IPS-15b (cell line): ENCODE measurements around the gene PGLYRP1.

Source experiments
- H3K27me3 ChIP-seq: one replicate; pipeline ENCODE4 v1.6.1; 2013; ENCODE audit warnings: low read length; ENCODE audit not compliant: control insufficient read depth, insufficient read depth
- H3K36me3 ChIP-seq: one replicate; pipeline ENCODE4 v1.6.1; 2013; ENCODE audit warnings: low read length; ENCODE audit not compliant: control insufficient read depth, insufficient read depth
- H3K4me1 ChIP-seq: one replicate; pipeline ENCODE4 v1.6.1; 2013; ENCODE audit warnings: mild to moderate bottlenecking, low read length; ENCODE audit not compliant: control insufficient read depth, insufficient read depth
- H3K4me3 ChIP-seq: one replicate; pipeline ENCODE4 v1.5.1; 2013; ENCODE audit warnings: low read depth, low read length
- H3K9ac ChIP-seq: one replicate; pipeline ENCODE4 v1.6.1; 2013; ENCODE audit warnings: low read depth, mild to moderate bottlenecking, low read length
- H3K9me3 ChIP-seq: one replicate; pipeline ENCODE4 v1.6.1; 2013; ENCODE audit warnings: mild to moderate bottlenecking, low read length; ENCODE audit not compliant: control insufficient read depth, insufficient read depth

PGLYRP1 gene

DNA sequence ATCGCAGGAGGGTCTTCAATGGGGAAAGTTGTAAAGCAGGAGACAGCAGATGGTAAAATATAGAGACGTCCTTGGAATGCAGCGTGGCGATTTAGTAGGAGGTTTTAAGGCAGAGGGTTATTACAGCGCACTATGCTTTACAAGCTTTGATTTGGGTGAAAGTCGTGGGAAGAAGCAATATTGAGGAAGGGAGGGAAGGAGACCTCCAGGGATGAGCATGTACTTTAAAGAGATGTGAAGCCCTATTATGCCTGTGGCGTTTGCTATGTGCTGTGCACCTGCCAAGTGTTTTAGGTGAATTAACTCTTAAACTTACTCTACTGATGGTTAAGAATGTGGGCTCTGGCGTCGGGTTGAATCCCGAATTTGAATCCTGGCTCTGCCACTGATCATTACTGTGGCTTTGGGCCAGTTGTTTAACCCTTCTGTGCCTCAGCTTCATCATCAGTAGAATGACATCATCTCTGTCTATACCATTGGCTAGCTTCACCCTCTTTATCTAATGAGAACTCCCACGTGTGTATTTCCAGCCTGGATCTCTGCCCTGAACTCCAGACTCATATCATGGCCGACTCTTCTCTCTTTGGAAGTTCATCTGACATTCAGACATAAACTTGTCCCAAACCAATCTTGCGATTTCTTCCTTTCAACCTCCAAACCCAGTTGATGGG is 27.0 kb downstream of the PGLYRP1 start:
- Histone ChIP-seq H3K27me3 (no peaks in the 10 kb centered on the region), H3K36me3 (no peaks in the 10 kb centered on the region), H3K9ac (peak overlapping the region; percentile 13), H3K4me3 (peak overlapping the region; percentile 89), H3K9me3 (no peaks in the 10 kb centered on the region), H3K4me1 (no peaks in the 10 kb centered on the region)

DNA sequence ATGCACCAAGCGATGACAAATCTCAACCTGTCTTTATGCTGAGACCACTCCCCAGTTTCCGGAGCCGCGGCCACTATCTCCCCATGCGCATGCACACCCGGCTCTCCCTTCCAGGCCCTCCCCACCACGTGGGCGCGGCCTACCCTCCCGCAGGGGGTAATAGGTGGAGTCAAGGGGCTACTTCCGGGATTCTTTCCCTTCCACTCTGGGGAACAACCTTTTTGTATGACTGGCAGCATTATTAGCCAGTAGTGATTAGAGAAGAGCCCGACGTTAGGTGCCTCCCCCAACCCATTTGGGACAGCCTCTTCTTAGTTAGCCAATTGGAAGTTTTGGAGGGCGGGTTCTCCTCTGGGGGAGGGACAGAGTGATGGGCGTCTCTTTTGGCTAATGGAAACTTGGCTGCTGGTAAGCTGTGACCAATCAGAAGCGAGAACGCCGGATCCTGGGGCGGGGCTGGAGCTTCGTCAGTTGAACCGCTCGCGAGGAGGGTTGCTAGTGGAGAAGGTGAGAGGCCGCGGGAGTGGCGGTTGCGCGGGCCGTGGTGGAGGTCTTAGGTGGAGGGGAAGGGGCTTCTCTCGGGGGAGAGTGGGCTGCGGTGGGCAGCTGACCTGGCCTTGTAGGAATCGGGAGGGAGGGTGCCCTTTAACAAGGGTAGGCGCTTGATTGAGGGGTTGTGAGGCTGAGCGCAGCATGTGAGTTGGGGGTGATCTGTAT is 27.7 kb downstream of the PGLYRP1 start, which contains the start of gene CCDC61:
Gene CCDC61, plus strand, starts transcription at position 470 of the 717 bp plus-strand sequence. CDS start 7,552 bp downstream, outside the sequence.
- H3K9ac ChIP-seq: peak within 1 kb of the TSS; percentile 13
- H3K36me3 ChIP-seq: no peaks in the 10 kb centered on the region
- no peaks in the 10 kb centered on the region for H3K4me1 ChIP-seq
- H3K27me3 ChIP-seq: no peaks in the 10 kb centered on the region
- H3K9me3 ChIP-seq: no peaks in the 10 kb centered on the region
- H3K4me3 ChIP-seq: peak within 1 kb of the TSS; percentile 89

DNA sequence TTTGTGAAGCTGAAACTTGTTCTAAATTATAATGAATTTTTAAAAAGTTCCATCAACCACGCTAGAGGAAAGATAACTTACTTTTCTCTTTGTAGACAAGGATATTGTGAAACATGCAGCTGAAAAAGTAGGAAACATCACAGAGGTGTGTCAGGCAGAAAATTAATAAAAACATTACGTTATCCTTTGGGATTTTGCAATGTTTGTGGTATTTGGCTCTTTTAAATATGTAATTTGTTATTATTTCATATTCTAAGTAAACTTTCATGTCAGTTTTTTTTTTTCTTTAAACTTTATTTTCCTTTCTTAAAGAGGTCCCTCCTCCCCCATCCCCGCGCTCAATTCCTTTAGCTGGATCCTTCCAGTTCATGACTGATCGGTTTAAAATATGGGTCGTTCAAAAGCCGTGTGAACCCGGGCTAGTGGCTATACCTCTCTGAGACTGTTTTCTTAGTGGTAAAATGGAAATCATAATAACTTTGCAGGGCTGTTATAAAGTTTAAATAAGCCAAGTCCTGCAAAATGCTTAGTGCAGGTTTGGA is 28.3 kb downstream of the PGLYRP1 start:
- no peaks in the 10 kb centered on the region for H3K36me3 ChIP-seq
- no peaks in the 10 kb centered on the region for H3K27me3 ChIP-seq
- no peaks in the 10 kb centered on the region for H3K4me1 ChIP-seq
- no peak overlapping the region for H3K9ac ChIP-seq
- no peaks in the 10 kb centered on the region for H3K9me3 ChIP-seq
- H3K4me3 ChIP-seq: peak overlapping the region; percentile 37

DNA sequence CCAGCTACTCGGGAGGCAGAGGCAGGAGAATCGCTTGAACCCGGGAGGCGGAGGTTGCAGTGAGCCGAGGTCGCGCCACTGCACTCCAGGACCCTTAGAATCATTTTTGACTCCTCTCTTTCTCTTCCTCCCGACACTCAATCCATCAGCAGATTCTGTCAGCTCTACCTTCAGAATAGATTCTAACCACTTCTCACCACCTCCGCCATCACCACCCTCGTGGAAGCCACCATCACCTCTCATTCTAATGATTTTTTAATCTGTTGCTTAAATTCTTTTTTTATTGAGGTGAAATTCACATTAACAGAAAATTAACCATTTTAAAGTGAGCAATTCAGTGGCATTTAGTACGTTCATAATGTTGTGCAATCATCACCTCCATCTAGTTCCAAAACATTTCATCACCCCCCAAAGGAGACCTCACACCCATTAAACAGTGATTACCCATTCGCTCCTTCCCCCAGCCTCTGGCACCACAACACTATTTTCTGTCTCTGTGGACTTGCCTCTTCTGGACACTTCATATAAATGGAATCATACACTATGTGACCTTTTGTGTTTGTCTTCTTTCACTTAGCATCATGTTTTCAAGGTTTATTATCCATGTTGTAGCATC is 32.6 kb downstream of the PGLYRP1 start:
- H3K9me3 ChIP-seq: no peaks in the 10 kb centered on the region
- no peak overlapping the region for H3K9ac ChIP-seq
- no peaks in the 10 kb centered on the region for H3K4me1 ChIP-seq
- no peaks in the 10 kb centered on the region for H3K27me3 ChIP-seq
- H3K4me3 ChIP-seq: no peak overlapping the region
- H3K36me3 ChIP-seq: no peaks in the 10 kb centered on the region

GRCh38 chr19:45985321-45985720 is 37.5 kb downstream of the PGLYRP1 start:
- Histone ChIP-seq H3K4me3 (no peak overlapping the region), H3K36me3 (no peaks in the 10 kb centered on the region), H3K9ac (no peak overlapping the region), H3K9me3 (no peaks in the 10 kb centered on the region), H3K4me1 (peaks cover 4% of the 10 kb centered on the region), H3K27me3 (no peaks in the 10 kb centered on the region)

- H3K27me3 ChIP-seq: peaks cover 2% of the 10 kb centered on the region
- no peak overlapping the region for H3K4me3 ChIP-seq
- no peak overlapping the region for H3K9ac ChIP-seq
- H3K36me3 ChIP-seq: no peaks in the 10 kb centered on the region
- H3K4me1 ChIP-seq: peaks cover 4% of the 10 kb centered on the region
- no peaks in the 10 kb centered on the region for H3K9me3 ChIP-seq
Observed at GRCh38 chr19:45981350-45981749, 41.5 kb downstream of the PGLYRP1 start.

DNA sequence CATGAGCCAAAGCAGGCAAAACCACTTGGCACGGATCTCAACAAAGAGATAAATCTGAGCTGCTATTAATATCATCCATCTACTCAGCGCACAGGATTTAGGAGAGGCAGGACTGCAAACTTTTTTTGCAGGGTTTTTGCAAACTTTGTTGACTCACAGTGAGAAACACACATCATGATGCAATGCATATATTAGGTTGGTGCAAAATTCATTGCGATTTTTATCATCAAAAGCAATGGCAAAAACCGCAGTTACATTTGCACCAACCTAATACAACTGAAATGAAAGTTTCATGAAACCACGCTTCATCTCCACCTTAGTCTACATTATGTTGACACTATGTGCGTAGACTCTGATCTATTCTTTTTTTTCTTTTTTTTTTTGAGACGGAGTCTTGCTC is 44.7 kb downstream of the PGLYRP1 start:
- no peaks in the 10 kb centered on the region for H3K36me3 ChIP-seq
- H3K4me1 ChIP-seq: peaks cover 4% of the 10 kb centered on the region
- no peak overlapping the region for H3K9ac ChIP-seq
- peaks cover 2% of the 10 kb centered on the region for H3K27me3 ChIP-seq
- H3K9me3 ChIP-seq: no peaks in the 10 kb centered on the region
- no peak overlapping the region for H3K4me3 ChIP-seq

- no peak overlapping the region for H3K9ac ChIP-seq
- no peaks in the 10 kb centered on the region for H3K36me3 ChIP-seq
- H3K27me3 ChIP-seq: peaks cover 4% of the 10 kb centered on the region
- H3K9me3 ChIP-seq: no peaks in the 10 kb centered on the region
- peaks cover 2% of the 10 kb centered on the region for H3K4me1 ChIP-seq
- no peak overlapping the region for H3K4me3 ChIP-seq
Observed at GRCh38 chr19:45976178-45976577, 46.7 kb downstream of the PGLYRP1 start.

DNA sequence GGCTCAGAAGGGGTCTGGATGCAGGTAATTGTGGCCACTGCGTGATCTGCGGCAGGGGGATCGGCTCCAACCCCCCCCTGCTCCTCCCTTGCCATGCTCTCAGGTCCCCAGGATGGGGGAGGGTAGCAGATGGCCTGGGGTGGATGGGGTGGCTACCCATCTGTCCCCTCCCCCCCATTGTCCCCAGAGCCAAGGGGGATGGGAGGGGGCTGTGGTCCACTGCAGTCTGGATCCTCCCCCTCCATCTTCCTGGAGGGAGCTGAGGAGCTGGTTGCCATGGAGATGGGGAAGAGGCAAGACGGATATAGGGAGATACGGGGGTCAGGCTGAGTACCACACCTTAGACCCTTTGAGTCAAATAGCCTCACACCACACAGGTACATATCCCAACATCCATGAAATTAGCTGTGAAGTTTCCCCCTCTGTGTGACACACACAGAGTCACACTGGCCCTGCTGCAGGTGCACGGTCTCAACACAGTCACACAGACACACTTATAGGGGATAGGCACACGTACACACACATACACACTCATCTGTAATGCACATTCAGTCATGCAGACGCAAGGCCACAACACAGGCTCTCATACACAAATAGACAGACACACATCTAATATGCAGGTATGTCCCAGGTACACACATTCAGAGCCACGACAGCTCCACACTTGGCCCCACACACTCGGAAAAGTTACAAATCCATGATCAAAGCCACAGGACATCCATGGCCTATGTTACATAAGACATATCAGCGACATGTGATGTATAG is 47.4 kb downstream of the PGLYRP1 start:
- H3K4me1 ChIP-seq: no peaks in the 10 kb centered on the region

DNA sequence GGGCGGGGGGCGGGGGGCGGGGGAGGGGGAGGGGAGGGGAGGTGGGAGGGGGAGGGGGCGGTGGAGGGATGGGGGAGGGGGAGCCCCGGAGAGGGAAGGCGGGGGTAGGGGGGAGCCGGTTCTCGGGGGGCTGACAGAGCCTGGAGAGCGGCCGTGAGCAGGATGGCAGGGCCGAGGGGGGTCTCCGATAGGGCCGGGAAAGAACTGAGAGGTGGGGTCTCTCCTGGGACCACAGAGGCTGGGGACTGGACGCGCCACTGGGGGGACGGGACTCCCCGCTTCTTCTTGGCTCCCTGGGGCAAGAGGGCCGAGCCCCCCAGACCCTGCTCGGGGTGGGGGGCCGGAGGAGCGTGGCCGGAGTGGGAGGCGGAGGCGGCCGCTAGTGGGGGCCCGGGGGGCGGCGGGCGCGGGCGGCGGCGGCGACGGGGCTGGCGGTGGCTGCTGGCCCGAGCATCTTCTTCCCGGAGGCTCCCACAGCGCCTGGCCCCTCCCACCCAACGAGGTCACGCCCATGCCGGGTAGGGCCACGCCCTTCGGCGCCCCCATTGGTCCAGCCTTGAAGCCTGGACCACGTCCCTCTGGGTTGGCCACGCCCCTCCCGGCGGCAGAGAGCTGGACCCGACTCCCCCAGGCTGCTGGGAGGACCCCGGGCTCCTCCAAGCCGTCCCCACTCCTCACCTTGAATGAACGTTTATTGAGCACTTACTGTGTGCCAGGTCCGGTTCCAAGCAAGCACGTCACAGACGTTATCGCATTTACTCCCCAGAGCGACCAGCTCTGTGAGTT is 49.1 kb downstream of the PGLYRP1 start, which contains the start of gene NOVA2:
Gene NOVA2, minus strand, starts transcription at position 313 of the 786 bp plus-strand sequence. CDS start 514 bp downstream, outside the sequence.
- Histone ChIP-seq H3K9me3 (no peaks in the 10 kb centered on the region), H3K36me3 (no peaks in the 10 kb centered on the region), H3K27me3 (peaks cover 4% of the 10 kb centered on the region), H3K9ac (no peak within 1 kb of the TSS), H3K4me3 (peak within 1 kb of the TSS; percentile 66), H3K4me1 (no peaks in the 10 kb centered on the region)

More for the DNA sequence above, 47.4 kb downstream of the PGLYRP1 start:
- H3K27me3 ChIP-seq: peaks cover 4% of the 10 kb centered on the region
- no peaks in the 10 kb centered on the region for H3K36me3 ChIP-seq
- no peak overlapping the region for H3K9ac ChIP-seq
- no peaks in the 10 kb centered on the region for H3K9me3 ChIP-seq
- no peak overlapping the region for H3K4me3 ChIP-seq
